ENCODE data around the gene NLK.

GRCh38 chr17:28071179-28071578, 28.7 kb downstream of the NLK start:
- TF ChIP-seq CTCF (IDR thresholded peaks at IDR 0.05) (no peak), EZH2 (IDR thresholded peaks at IDR 0.05; ENCODE audit: borderline replicate concordance, insufficient read depth, low read depth, low read length, poor library complexity, severe bottlenecking) (no peak)

Data from B cell (primary cell).